Inferior parietal cortex (tissue), 1 donor: Measurements from ENCODE around the gene ZNF445.
"Not testable (repeated sequence)": the region's sequence is repeated elsewhere in the genome, so short reads cannot be mapped to it uniquely, and the experiment has no call there.

Experiments
- DNase-seq: peaks from one replicate; pipeline ENCODE4 v3.0.0-alpha.2; 2016; ENCODE audit errors: extremely low spot score

The ZNF445 gene

GRCh38 chr3:44434834-44435510 lies 42.5 kb downstream of the ZNF445 start:
- no peak for DNase-seq

- DNase-seq, result no peak
Observed at GRCh38 chr3:44430466-44430865, 47.0 kb downstream of the ZNF445 start.

GRCh38 chr3:44429459-44429858 lies 48.0 kb downstream of the ZNF445 start:
- no peak for DNase-seq

- no peak for DNase-seq
Observed at GRCh38 chr3:44428910-44429309, 48.6 kb downstream of the ZNF445 start.

- DNase-seq, result no peak
Observed at GRCh38 chr3:44427683-44428082, 49.8 kb downstream of the ZNF445 start.

- no peak for DNase-seq
Observed at GRCh38 chr3:44424758-44425157, 52.7 kb downstream of the ZNF445 start.

GRCh38 chr3:44421280-44421679 lies 56.2 kb downstream of the ZNF445 start:
- no peak for DNase-seq

- DNase-seq, result no peak
Observed at GRCh38 chr3:44420676-44421075, 56.8 kb downstream of the ZNF445 start.

GRCh38 chr3:44419923-44420650 lies 57.4 kb downstream of the ZNF445 start:
- no peak for DNase-seq

- no peak for DNase-seq
Observed at GRCh38 chr3:44419116-44419922, 58.2 kb downstream of the ZNF445 start.

GRCh38 chr3:44418549-44418948 lies 58.9 kb downstream of the ZNF445 start:
- no peak for DNase-seq

- not testable (repeated sequence) for DNase-seq
Observed at GRCh38 chr3:44418118-44418517, 59.4 kb downstream of the ZNF445 start.

GRCh38 chr3:44416031-44417030 lies 61.1 kb downstream of the ZNF445 start:
- no peak for DNase-seq

- DNase-seq, result no peak
Observed at GRCh38 chr3:44415421-44415820, 62.0 kb downstream of the ZNF445 start.

- DNase-seq, result no peak
Observed at GRCh38 chr3:44414517-44415090, 62.9 kb downstream of the ZNF445 start.

- DNase-seq, result no peak
Observed at GRCh38 chr3:44412365-44412764, 65.1 kb downstream of the ZNF445 start.

GRCh38 chr3:44411031-44411645 lies 66.3 kb downstream of the ZNF445 start:
- DNase-seq, result no peak

GRCh38 chr3:44409640-44410410 lies 67.6 kb downstream of the ZNF445 start:
- no peak for DNase-seq

GRCh38 chr3:44402548-44402947 lies 74.9 kb downstream of the ZNF445 start:
- no peak for DNase-seq

- no peak for DNase-seq
Observed at GRCh38 chr3:44400771-44401170, 76.7 kb downstream of the ZNF445 start.
